NCI-H345 treated with DMSO at 0.1 percent for 48 hours (cell line): ENCODE measurements around the gene TRDN.
"Not testable (repeated sequence)": the region's sequence is repeated elsewhere in the genome, so short reads cannot be mapped to it uniquely, and the experiment has no call there.

Experiments
- DNase-seq: peaks from one replicate; lab custom pipeline; 2025; ENCODE audit not compliant: unreplicated experiment; lab: John Stamatoyannopoulos, UW

The TRDN gene

GRCh38 chr6:123565529-123565928, 71.2 kb downstream of the TRDN start:
- DNase-seq: no peak

DNA sequence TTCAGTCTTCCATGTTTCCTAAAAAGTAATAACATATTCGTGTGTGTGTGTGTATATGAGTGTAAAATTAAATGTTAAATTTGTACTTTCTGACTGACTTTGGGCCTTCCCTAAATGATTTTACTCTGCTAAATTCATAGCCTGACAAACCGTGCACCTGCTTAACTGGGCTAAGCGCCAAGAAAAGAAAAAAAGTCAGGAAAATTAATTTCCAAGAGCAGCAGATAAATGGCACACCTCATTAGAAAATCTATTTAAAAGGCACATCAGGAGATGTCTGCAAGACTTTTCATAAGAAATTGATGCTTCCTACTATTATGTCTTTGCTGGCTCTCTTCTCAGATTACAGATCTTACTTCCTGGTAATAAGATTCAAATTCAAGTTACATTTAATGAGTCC, 72.4 kb downstream of the TRDN start:
- DNase-seq: peak; percentile 25

DNA sequence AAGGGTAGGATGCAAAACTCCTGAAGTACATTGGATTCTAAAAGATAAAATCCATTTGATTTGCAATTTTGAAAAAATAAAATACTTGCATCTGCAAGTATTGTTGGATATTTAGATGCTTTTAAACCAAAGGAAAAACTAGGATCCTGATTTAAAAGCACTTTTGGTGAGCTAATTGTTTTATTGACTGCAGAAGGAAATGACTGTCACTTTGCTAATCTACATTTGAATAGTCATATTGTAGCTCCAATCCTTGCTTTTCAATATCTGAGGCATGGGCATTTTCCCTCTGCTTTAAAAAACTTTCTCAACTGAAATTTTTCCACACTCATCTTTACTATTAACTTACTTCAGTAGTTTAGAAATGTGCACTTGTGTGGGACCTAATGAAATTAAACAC, 74.1 kb downstream of the TRDN start:
- DNase-seq: no peak

DNA sequence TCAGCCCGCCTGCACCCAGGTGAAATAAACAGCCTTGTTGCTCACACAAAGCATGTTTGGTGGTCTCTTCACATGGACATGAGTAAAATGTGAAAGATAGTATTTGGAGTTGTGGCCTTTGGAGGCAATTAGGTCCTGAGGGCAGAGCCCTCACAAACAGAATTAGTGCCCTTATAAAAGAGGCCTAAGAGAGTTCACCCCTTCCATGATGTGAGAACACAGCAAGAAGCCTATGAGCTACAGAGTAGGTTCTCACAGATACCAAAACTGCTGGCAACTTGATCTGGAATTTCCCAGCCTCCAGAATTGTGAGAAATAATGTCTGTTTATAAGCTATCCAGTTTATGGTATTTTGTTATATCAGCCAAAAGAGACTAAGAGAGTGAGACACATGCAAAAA, 74.5 kb downstream of the TRDN start:
- no peak for DNase-seq

DNA sequence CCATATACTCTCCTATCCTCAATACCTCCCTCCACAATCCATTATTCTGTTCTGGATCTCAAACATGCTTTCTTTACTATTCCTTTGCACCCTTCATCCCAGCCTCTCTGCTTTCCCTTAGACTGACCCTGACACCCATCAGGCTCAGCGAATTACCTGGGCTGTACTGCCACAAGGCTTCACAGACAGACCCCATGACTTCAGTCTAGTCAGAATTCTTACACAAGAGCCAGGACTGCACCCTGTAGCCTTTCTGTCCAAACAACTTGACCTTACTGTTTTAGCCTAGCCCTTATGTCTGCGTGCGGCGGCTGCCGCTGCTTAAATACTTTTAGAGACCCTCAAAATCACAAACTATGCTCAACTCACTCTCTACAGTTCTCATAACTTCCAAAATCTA, 76.9 kb downstream of the TRDN start:
- not testable (repeated sequence) for DNase-seq

DNA sequence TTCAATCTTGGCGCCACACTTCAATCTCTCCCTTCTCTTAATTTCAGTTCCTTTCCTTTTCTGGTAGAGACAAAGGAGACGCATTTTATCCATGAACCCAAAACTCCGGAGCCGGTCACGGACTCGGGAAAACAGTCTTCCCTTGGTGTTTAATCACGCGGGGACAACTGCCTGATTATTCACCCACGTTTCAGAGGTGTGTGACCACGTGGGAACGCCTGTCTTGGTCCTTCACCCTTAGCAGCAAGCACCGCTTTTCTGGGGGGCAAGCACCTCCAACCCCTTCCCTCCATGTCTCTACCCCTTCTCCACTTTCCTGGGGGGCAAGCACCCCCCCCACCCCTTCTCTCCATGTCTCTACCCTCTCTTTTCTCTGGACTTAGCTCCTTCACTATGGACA, 79.3 kb downstream of the TRDN start:
- DNase-seq: not testable (repeated sequence)

- DNase-seq: no peak
Measured at GRCh38 chr6:123551939-123552707, 84.6 kb downstream of the TRDN start.

DNA sequence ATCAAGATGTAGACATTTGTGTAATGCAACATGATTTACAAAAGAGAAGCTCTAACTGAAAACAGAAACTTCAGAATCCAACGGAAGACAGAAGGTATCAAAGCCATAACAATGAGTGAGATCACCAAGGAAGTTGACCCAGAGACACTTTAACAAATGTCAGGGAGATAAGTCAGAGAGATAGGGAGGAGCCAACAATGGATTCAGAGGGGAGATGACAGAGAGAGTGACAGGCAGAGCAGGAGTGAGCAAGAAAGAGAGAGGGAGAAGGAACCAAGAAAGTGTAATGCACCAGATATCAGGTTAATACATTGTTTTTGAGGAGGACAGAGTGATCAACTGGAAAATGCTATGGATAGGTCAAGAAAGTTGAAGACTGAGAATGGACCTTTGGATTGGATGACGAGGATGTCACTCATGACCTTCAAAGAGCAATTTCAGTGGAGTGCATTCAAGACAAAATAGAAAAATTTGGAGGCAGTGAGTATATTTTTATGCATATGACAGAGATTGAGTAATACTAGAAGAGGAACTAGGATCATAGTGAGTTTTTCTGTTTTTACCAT, 86.6 kb downstream of the TRDN start:
- no peak for DNase-seq

DNA sequence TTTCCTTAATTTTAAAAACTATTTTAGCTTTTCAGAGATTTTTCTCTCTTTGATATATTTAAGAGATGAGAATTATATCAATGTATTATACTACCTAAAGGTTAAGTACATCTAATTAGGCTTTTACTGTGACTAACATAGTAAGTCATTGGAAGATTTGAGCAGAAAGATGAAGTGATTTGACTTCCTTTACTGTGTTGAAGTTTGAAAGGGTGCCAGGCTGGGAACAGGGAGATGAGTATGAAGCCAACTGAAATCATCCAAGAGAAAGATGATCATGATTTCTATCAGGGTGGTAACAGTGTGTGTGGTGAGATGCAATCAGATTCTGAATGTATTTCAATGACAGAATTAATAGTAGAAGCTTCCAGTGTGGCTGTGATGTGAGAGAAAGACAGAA, 87.3 kb downstream of the TRDN start:
- no peak for DNase-seq

GRCh38 chr6:123547216-123547978, 89.4 kb downstream of the TRDN start:
- DNase-seq: no peak

- DNase-seq: no peak
Measured at GRCh38 chr6:123546537-123546936, 90.2 kb downstream of the TRDN start.

- DNase-seq: no peak
Measured at GRCh38 chr6:123541462-123541861, 95.3 kb downstream of the TRDN start.

DNA sequence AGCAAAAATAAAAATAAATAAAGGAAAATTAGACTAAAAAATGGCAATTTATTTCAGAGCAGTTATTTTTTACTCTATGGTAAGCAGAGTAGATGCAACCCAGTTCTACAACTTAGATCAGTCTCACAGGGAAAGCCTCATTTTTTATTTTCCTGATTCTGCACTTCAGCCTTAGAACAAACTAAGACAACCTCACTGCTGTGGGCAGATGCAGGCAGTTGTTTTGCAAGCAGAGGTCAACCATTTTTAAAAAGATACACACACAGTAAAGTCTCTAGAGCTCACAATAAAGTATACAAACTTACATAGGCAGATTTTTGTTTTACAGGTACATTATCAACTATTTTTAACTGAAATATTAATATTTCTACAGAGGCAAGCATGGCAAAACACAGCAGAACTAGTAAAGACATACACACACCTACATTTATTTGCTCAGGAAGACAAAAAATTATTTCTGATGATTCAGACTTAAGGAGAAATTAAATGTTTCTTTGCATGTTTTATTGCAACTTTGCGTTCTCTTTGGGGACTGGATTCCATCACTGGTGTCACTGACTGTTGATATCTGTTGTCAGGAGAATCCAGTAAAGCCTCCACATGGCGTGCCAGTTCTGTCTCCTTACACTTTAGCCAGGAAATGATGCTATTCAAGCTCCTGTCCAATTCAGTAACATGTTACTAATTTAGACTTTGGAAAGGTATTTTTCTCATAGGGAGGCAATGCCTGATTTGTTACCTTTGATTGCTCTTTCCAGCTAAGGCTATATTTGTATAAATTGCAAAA, 102.7 kb downstream of the TRDN start:
- DNase-seq: no peak

DNA sequence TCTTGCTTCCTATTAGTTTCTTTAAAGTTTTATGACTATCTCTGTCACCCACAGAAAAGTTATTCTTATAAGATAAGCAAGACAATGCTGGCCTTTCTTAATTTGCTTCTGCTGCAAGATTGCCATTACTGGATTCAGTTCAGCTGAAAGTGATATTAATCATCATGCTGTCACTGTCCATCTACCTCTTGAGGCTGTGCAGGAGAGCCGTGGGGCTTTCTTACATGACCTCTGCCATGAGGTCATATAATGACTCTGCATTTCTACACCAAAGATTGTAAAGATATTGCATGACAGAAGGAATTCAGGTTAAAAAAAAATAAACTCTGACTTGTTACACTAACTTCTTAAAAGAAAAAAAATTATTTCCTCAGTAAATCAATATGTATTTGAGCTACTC, 106.9 kb downstream of the TRDN start:
- no peak for DNase-seq

GRCh38 chr6:123529058-123529457, 107.7 kb downstream of the TRDN start:
- no peak for DNase-seq

GRCh38 chr6:123527406-123527805, 109.3 kb downstream of the TRDN start:
- no peak for DNase-seq

DNA sequence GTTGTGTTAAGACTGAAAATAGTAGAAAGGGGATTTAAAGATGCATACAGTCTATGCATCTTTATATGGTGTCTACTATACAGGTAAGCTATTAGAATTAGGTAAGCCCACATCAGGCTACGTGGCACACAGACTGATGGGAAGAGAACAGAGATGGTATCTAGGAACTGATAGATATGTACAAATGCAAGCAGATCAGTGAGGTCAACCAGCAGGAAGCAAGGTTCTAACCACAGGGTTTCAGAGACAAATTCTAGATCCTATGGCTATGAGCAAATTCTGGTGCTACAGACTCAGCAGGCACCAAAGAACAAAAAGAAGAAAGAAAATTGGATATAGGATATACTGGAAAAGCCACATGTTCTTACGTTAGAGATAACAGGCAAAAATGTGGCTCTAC, 110.6 kb downstream of the TRDN start:
- DNase-seq: no peak

DNA sequence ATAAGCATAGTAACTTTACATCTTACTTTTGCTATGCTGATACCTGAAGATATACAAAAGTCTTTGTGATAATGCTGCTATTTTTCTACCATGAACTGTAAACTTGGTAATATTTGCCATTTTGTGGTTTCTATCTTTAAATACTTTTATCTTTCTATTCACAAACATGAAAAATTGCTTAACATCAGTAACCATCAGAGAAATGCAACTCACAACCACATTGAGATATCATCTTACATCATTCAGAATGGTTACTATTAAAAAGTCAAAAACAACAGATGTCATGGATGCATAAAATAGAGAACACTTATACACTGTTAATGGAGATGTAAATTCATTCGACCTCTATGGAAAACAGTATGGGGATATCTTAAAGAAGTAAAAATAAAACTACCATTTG, 112.0 kb downstream of the TRDN start:
- no peak for DNase-seq

DNA sequence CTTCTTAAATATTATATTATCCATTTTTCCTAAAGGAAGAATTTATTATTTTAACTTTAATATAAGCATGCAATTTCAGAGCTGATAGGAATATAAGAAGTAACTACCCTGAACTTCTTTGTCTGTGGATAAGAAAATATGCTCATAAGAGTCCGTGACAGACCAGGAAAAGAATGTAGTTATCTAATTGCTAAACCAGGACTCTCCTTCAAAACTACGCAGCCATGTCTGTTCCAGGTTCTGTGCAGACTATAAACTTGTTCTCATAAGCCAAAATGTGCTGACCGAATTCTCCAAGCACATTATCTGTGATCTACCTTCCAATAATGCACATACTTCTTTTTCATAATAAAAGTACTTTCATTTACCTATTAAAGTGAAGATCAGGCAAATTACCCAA, 116.5 kb downstream of the TRDN start:
- no peak for DNase-seq

- no peak for DNase-seq
Measured at GRCh38 chr6:123519189-123519505, 117.6 kb downstream of the TRDN start.

DNA sequence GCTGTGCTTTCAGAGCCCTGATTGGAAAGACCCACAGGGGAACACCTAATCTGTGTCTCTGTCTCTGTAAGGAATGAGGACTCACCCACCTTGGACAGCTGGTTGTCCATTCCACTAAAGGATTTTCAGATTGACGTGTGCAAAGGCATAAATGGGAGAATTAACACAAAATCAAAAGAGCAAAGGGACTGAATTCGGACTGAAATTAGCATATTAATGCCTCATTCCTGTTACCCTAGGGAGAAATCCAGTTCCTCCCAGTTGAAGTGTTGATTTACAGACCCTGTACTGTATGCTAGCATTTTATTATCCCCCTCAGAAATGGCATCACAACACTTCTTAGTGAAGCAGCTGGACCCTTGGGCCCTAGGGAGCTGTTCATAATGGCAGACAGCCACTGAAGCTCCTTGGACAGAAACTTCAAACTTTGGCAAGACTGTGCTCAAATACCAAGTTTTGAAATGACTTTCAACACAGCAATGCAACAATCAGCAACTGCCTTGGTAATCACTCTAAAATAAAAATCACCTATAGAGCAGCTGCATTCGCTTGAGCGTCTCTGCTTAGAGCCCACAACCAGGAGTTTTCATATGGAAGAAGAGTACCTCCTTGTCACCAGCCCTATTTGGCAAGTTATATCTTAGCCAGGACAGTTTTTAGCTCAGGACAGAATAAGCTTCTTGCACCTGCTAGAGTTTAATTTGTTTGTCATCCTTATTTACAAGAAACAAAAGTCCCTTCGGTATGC, 118.1 kb downstream of the TRDN start:
- no peak for DNase-seq
